ENCODE data around the gene PCDH10.
"Not testable (repeated sequence)": the region's sequence is repeated elsewhere in the genome, so short reads cannot be mapped to it uniquely, and the experiment has no call there.

The PCDH10 gene

GRCh38 chr4:133150486-133151340, 1.6 kb downstream of the PCDH10 start:
- DNase-seq, result peak; percentile 58

GRCh38 chr4:133151341-133151690, 2.2 kb downstream of the PCDH10 start:
- DNase-seq, result peak; percentile 61

DNA sequence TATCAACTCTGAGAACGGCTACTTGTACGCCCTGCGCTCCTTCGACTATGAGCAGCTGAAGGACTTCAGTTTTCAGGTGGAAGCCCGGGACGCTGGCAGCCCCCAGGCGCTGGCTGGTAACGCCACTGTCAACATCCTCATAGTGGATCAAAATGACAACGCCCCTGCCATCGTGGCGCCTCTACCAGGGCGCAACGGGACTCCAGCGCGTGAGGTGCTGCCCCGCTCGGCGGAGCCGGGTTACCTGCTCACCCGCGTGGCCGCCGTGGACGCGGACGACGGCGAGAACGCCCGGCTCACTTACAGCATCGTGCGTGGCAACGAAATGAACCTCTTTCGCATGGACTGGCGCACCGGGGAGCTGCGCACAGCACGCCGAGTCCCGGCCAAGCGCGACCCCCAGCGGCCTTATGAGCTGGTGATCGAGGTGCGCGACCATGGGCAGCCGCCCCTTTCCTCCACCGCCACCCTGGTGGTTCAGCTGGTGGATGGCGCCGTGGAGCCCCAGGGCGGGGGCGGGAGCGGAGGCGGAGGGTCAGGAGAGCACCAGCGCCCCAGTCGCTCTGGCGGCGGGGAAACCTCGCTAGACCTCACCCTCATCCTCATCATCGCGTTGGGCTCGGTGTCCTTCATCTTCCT, 2.7 kb downstream of the PCDH10 start:
- peak; percentile 59 for DNase-seq

DNA sequence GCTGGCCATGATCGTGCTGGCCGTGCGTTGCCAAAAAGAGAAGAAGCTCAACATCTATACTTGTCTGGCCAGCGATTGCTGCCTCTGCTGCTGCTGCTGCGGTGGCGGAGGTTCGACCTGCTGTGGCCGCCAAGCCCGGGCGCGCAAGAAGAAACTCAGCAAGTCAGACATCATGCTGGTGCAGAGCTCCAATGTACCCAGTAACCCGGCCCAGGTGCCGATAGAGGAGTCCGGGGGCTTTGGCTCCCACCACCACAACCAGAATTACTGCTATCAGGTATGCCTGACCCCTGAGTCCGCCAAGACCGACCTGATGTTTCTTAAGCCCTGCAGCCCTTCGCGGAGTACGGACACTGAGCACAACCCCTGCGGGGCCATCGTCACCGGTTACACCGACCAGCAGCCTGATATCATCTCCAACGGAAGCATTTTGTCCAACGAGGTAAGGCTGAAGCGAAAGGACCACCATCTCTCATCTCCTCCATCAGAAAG, 3.3 kb downstream of the PCDH10 start:
- peak; percentile 30 for DNase-seq

DNA sequence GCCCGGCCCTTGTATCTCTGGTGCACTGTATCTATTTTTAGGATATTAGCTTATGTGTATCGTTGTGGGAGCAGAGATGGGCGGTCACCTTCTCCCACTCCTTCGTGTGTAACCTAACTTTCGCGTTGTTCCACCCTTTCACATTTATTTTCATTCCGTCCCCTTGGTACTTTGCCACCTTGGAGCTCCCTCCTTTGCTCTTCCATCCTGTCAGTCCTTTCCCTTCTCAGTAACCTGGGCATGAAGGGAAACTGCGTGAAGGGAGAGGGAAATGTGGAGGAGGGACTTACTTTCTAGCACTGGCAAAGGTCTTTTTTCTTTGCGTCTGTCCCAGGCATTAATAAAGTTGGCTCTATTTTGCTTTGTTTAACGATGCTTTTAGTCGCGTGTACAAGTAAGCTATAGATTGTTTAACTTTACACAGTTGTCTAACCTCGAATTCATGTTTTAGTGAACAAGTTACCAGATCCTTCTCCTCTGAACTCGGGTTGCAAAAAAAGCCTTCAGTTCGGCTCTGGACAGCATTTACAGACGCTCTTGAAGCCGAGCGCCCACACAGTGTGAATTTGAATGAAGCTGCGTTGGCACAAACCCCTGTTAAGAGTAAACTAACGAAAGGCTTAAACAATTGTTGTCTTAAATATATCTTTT, 3.9 kb downstream of the PCDH10 start:
- peak; percentile 54 for DNase-seq

- DNase-seq, result no peak
Measured at GRCh38 chr4:133154725-133155124, 5.6 kb downstream of the PCDH10 start.

DNA sequence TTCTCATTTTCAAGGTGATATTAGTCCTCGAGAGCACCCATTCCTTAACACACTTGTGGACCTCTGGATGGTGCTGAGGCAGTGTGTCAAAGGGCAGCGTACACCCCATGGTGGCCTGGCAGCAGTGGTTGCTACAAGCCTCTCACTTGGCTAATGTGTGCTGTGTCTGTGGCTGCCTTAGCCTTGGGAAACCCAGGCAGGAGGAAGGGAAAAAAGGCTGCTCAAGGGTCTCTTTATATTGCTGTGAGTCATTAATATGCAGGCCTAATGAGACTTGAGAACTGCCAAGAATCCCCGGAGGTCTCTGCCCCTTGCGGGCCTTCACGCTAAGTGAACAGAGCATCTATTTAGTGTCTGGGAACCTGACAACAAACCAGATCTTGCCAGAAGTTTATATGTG, 7.0 kb downstream of the PCDH10 start:
- no peak for DNase-seq

DNA sequence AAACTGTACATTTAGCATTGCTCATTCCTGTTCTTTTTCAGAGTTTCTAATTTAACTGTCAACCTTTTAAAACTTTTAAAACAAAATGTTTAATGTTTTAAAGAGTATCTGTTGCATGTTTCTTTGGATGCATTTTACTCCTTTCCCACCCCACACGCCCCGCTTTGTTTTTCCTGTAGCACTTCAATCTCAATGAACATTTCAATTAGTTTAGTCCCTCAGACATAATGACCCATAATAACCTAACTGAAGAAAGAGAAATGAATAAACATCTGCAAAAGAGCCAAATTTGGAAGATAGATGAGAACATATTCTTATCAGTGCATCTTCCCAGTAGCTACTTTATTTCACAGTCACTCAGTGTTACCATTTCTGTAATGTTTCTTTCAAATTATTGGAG, 7.5 kb downstream of the PCDH10 start:
- DNase-seq, result no peak

DNA sequence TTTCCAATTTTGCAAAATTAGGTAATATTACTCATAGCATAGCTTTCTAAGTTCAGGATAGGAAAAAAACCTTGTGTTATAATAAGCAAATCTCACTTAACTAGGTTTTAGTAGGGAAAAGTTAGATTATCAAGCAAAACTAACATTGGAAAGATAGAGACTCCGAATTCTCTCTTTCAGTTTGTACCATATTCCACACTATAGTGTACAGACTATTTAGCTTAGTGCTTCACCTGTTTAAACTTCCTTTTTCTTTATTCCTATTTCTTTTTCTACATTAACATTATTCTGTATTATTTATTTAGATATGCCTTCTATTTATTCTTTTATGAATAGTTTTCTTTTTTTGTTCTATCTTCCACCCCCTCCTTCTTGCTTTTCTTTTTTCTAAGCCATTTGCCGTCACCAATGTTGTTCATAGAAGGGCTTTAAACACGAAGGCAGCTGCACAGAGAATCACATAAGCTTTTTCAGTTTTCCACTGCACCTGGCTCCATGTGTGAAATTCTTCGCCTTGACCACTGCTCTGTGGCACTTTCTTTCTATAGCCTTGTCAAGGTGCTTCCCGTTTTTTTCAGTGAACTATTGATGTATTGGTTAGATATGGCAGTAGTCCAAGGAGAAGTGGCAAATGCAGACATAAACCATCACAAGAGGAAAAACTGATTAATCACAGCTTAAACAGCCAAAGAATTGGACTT, 8.5 kb downstream of the PCDH10 start:
- peak; percentile 30 for DNase-seq

DNA sequence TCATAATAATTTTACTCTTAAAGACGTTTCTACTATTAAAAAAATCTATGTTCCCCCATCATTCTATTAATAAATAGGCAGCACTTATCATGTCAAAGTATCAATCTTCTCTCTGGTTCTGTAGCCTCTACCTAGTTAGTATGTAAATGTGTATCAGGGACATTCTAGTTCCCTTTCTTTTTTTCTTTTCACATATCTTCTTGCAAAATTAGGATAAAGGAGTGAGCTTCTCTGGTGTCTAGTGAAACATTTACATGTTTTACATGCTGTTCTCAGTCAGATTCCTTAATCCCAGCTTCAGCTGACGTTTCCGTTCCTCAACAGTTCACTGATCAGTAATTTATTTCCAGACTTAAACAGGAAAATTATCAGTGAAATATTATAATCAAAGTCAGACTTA, 11.8 kb downstream of the PCDH10 start:
- no peak for DNase-seq

- DNase-seq, result no peak
Measured at GRCh38 chr4:133161570-133162295, 12.6 kb downstream of the PCDH10 start.

DNA sequence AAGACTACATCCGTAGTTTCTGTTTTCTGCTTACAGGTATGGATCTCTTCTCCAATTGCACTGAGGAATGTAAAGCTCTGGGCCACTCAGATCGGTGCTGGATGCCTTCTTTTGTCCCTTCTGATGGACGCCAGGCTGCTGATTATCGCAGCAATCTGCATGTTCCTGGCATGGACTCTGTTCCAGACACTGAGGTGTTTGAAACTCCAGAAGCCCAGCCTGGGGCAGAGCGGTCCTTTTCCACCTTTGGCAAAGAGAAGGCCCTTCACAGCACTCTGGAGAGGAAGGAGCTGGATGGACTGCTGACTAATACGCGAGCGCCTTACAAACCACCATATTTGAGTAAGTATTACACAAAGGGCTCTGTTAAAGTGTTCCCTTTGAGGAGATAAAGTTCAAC, 13.8 kb downstream of the PCDH10 start:
- no peak for DNase-seq

- no peak for DNase-seq
Measured at GRCh38 chr4:133178956-133179355, 29.9 kb downstream of the PCDH10 start.

DNA sequence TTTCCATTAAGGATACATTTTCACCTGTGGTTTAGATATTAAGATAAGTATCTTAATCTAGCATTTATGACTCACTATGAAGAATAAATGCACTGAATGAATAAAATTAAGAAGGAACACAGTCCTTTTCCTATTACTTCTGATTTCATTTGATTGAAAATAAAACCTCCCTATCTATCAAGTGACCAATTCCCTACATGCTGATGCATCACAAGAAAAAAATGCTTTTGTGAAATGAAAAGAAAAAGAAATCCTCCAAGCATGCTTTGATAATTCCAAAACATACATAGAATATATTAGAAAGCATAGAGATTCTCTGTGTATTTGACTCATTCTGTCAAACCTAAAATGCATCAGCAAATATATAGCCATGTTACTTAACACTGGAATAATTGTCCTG, 37.1 kb downstream of the PCDH10 start:
- DNase-seq, result no peak

DNA sequence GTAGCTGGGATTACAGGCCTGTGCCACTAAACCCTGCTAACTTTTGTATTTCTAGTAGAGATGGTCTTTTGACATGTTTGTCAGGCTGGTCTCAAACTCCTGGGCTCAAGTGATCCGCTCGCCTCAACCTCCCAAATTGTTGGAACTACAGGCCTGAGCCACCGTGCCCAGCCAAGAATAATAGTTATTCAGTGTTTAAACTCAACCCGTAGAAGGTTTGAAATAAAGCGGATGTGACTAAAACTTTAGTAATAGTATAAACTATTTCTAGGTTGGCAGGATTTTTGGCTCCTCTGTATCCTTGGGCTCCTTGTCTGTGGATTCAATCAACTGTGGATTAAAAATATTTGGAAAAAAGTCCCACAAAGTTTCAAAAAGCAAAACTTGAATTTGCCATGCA, 37.8 kb downstream of the PCDH10 start:
- no peak for DNase-seq

DNA sequence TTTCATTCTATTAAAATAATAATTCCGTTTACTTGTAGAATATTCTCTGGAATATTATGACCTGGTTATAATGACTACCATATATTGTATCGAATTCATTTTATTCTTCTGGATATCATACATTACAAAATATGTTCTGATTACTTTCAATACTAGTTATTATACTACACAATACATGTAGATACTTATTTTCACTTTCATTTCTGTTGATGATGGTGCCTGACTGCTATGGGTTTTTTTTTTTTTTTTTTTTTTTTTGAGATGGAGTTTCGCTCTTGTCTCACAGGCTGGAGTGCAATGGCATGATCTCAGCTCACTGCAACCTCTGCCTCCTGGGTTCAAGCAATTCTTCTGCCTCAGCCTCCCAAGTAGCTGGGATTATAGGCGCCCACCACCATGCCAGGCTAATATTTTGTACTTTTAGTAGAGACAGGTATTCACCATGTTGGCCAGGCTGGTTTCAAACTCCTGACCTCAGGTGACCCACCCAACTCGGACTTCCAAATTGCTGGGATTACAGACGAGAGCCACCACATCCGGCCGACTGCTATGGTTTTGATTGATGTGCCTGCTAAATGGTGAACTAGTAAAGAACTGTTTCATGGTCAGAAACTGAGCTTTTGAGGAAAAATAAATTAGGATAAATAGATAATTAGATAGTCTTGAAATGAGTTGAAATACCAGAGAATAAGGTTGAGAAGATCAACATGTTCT, 39.5 kb downstream of the PCDH10 start:
- no peak for DNase-seq

GRCh38 chr4:133189147-133189517, 40.0 kb downstream of the PCDH10 start:
- no peak for DNase-seq

- DNase-seq, result no peak
Measured at GRCh38 chr4:133190098-133190497, 41.0 kb downstream of the PCDH10 start.

GRCh38 chr4:133208694-133209285, 59.7 kb downstream of the PCDH10 start:
- no peak for DNase-seq

DNA sequence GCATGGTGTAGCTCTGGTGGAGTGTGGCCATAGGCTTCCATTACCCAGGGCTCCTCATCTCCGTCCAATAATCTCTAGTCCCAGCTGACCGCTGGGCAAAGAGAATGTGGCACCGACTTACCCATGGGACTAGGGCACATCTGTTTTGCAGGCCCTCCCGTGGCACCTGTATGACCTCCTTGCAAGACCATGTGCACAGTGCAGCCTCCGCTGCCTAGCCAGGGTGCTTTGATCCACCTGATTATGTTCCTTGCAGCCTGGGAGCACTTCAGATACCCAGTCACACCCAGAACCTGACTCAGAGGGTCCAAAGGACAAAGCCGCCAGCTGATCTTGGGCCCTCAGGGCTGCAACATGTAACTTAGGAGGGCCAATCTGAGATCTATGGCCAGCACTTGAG, 84.8 kb downstream of the PCDH10 start:
- no peak for DNase-seq

GRCh38 chr4:133240451-133240850, 91.4 kb downstream of the PCDH10 start:
- DNase-seq, result not testable (repeated sequence)

Measured in NCI-H345 (cell line).